Fibroblast of the aortic adventitia (primary cell): Measurements from ENCODE around the gene ERG. TPM values are rescaled to one million over a fixed set of nuclear protein-coding genes. Genes with fewer than 3 reads are reported as not detected.

Experiments
- DNase-seq: peaks from one replicate; pipeline ENCODE4 v3.0.0-alpha.2; 2010; ENCODE audit warnings: low read depth
- H3K4me3 ChIP-seq: 2 replicates; pipeline ENCODE4 v1.5.1; 2011; ENCODE audit warnings: low read depth, mild to moderate bottlenecking, control low read depth, low read length, moderate library complexity
- total RNA-seq: library from RNA; depleted of rRNA; stranded (reverse); fragments of >200 nt; gene quantifications from 2 replicates; pipeline ENCODE4 v1.2.3, GENCODE V29; 2012; ENCODE audit warnings: low replicate concordance
- TF ChIP-seq, protein P1 (sequence below): IDR thresholded peaks from 2 replicates; pipeline ENCODE4 v1.5.1; 2011; ENCODE audit warnings: mild to moderate bottlenecking, low read length, control low read depth, inconsistent platforms; ENCODE audit not compliant: insufficient read depth

ERG gene
- total RNA-seq, 1 donor, result 9.9 TPM

DNA sequence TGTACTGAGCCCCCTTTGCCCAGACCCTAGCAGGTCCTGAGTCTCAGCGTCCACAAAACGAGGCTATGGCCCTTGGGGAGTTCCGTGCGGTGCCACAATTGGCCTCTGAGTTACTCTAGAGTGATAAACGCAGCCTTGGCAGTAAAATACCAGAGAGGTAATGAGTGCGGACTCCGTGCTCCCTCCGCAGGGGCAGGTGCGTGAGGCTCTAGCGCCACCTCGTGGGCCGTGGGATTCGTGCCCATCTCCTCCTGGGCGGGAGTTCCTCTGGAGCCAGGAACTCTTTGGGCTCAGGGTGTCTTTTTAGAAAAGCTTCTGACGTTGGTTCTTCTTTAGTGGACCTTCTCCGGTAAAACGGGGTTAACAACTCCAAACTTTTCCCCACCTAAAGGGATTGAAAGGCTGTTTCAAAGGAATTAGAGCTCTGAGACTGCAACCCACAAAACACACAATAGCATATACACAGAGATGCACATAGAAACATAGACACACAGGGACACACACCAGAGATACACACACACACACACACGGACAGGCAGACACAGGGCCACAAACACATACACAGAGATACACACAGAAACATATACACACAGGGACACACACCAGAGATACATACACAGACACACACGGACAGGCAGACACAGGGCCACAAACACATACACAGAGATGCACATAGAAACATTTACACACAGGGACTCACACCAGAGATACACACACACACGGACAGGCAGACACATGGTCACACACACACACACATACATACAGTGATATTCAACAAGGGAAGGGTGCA lies 142.1 kb downstream of the ERG start:
- peak; percentile 78 for DNase-seq
- H3K4me3 ChIP-seq, result no peak overlapping the region
- TF ChIP-seq, protein P1, sequence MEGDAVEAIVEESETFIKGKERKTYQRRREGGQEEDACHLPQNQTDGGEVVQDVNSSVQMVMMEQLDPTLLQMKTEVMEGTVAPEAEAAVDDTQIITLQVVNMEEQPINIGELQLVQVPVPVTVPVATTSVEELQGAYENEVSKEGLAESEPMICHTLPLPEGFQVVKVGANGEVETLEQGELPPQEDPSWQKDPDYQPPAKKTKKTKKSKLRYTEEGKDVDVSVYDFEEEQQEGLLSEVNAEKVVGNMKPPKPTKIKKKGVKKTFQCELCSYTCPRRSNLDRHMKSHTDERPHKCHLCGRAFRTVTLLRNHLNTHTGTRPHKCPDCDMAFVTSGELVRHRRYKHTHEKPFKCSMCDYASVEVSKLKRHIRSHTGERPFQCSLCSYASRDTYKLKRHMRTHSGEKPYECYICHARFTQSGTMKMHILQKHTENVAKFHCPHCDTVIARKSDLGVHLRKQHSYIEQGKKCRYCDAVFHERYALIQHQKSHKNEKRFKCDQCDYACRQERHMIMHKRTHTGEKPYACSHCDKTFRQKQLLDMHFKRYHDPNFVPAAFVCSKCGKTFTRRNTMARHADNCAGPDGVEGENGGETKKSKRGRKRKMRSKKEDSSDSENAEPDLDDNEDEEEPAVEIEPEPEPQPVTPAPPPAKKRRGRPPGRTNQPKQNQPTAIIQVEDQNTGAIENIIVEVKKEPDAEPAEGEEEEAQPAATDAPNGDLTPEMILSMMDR, result peak; percentile 99

- no peak overlapping the region for H3K4me3 ChIP-seq
- DNase-seq, result no peak
- TF ChIP-seq, protein P1, result no peak
Observed at GRCh38 chr21:38355353-38355752, 142.9 kb downstream of the ERG start.

GRCh38 chr21:38354746-38355145 lies 143.5 kb downstream of the ERG start:
- no peak for DNase-seq
- TF ChIP-seq, protein P1, result no peak
- no peak overlapping the region for H3K4me3 ChIP-seq

- no peak for DNase-seq
- TF ChIP-seq, protein P1, result no peak
- H3K4me3 ChIP-seq, result no peak overlapping the region
Observed at GRCh38 chr21:38354231-38354630, 144.0 kb downstream of the ERG start.

DNA sequence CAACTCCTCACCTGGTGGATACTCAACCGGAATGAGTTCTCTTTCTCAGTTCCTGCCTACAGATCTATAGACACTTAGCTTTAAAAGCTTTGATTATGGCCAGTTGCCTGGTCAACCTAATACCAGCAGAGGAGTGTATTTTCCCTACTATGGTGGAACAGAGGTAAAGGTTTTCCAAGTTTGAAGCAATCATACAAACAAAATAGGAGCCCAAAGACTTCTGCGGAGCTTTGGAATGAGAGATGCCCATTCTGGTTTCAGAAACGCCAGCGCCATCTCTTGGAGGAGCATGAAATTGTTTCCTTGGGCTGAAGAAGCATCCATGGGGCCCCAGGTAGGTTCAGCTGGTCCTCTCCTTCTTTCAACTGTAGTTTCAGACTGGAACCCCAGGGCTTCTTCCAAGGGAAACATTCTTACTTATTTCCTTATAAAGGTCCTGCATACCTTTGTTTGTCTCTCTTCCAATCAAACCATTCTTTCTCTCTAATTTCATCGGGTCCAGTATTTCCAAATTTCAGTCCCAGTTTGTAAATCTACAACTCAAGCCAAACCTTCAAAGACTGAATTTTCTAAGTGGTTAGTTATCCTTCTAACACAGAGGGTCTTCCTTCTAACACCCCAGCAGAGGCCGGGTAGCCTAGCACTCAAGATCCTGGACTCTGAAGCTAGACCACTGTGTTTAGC lies 145.6 kb downstream of the ERG start:
- TF ChIP-seq, protein P1, result peak; percentile 87
- peak; percentile 85 for DNase-seq
- H3K4me3 ChIP-seq, result no peak overlapping the region

- DNase-seq, result peak; percentile 84
- H3K4me3 ChIP-seq, result no peak overlapping the region
- TF ChIP-seq, protein P1, result no peak
Observed at GRCh38 chr21:38351961-38352521, 146.2 kb downstream of the ERG start.
